H1 (cell line): ENCODE results near the gene MYO15A.

Experiments
- ASH2L ChIP-seq: fragments of 200-600, 300-600 bp; sonication (generic); IDR thresholded peaks from one replicate; pipeline ENCODE4 v1.7.1; 2017; ENCODE audit warnings: low read length
- BRCA1 ChIP-seq: IDR thresholded peaks from 2 replicates; pipeline ENCODE4 v1.6.1; 2012; ENCODE audit warnings: low read depth, low read length, improper control_type of control experiment
- MAFK ChIP-seq: IDR thresholded peaks from 2 replicates; pipeline ENCODE4 v1.6.1; 2012; ENCODE audit warnings: low read depth, mild to moderate bottlenecking, improper control_type of control experiment, low read length
- RAD21 ChIP-seq, 2 experiments: IDR thresholded peaks in 1 of 2; conservative IDR thresholded peaks in 1 of 2; 2 replicates each; pipeline ENCODE4 v1.6.1; 2011; ENCODE audit warnings: low read depth in 2 of 2, low read length in 2 of 2, improper control_type of control experiment in 1 of 2, inconsistent platforms in 1 of 2, mild to moderate bottlenecking in 1 of 2, moderate library complexity in 1 of 2
- ZNF274 ChIP-seq: IDR thresholded peaks from 2 replicates; pipeline ENCODE4 v1.7.0; 2012; ENCODE audit warnings: low read length, borderline replicate concordance; ENCODE audit errors: extremely low read depth
- TF ChIP-seq, protein P1 (sequence below): IDR thresholded peaks from 2 replicates; pipeline ENCODE4 v1.6.1; 2012; ENCODE audit warnings: low read length, inconsistent platforms

DNA sequence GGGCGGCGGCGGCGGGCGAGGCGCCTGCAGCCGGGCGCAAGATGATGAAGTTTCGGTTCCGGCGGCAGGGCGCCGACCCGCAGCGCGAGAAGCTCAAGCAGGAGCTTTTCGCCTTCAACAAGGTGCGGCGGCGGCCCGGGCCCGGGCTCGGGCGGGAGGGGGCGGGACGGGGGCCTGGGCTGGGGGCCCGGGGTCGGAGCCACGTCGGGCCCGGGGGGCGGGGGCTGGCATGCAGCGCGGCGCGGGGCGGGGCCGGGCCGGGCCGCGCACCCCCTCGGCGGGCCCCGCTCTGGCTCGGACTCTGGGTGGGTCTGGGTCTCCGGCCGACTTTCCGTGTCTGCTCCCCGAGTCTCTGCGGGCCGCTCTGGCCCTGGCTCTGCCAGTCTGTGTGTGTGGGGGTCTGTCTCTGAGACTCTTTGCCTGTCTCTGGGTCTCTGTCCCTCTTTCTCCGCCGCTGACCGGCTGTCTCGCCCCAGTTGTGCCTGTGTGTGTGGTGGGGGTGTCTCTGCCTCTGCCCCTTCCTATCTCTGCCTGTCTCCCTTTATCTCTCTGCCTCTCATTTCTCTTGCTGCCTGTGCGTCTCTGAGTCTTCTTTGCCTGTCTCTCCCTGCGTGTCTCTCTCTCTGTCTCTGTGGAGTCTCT is 117.2 kb downstream of the MYO15A start:
- no peak for TF ChIP-seq ASH2L
- TF ChIP-seq RAD21 (IDR thresholded peaks at IDR 0.05 in 1 of 2, conservative IDR thresholded peaks at IDR 0.05 in 1 of 2; ENCODE audit: low read depth in 2 of 2, low read length in 2 of 2): no peak
- TF ChIP-seq MAFK: no peak
- no peak for TF ChIP-seq ZNF274
- no peak for TF ChIP-seq BRCA1
- TF ChIP-seq, protein P1, sequence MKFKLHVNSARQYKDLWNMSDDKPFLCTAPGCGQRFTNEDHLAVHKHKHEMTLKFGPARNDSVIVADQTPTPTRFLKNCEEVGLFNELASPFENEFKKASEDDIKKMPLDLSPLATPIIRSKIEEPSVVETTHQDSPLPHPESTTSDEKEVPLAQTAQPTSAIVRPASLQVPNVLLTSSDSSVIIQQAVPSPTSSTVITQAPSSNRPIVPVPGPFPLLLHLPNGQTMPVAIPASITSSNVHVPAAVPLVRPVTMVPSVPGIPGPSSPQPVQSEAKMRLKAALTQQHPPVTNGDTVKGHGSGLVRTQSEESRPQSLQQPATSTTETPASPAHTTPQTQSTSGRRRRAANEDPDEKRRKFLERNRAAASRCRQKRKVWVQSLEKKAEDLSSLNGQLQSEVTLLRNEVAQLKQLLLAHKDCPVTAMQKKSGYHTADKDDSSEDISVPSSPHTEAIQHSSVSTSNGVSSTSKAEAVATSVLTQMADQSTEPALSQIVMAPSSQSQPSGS: no peak
